Transverse colon (tissue), 4 donors: ENCODE results near the gene TNS3. TPM values are rescaled to one million over a fixed set of nuclear protein-coding genes. Genes with fewer than 3 reads are reported as not detected.
A peak's percentile ranks its signal among the peaks of the same experiment; 100 is the strongest.

Experiments used
- DNase-seq: peaks from one replicate; pipeline ENCODE4 v3.0.0-alpha.2; 2019
- H3K27ac ChIP-seq, 4 donors: fragments of 200-600 bp; sonication (generic); 2 replicates each; pipeline ENCODE4 v1.5.1; 2016 to 2018; ENCODE audit warnings: inconsistent platforms in 4 of 4
- H3K27me3 ChIP-seq: fragments of 200-600 bp; sonication (generic); 2 replicates; pipeline ENCODE4 v1.5.1; 2017; ENCODE audit warnings: inconsistent platforms
- H3K36me3 ChIP-seq, 4 donors: fragments of 200-600 bp; sonication (generic); 2 replicates each; pipeline ENCODE4 v1.5.1; 2017 to 2019; ENCODE audit warnings: inconsistent platforms in 4 of 4
- H3K4me1 ChIP-seq, 4 donors: fragments of 200-600 bp; sonication (generic); 2 replicates each; pipeline ENCODE4 v1.5.1; 2017 to 2020; ENCODE audit warnings: inconsistent platforms in 4 of 4
- H3K4me3 ChIP-seq, 4 donors: fragments of 200-600 bp; sonication (generic); 1 replicate in 1 of 4; 2 replicates in 3 of 4; pipeline versions ENCODE4 v1.5.1 to v1.6.1; 2017 to 2019; ENCODE audit warnings: inconsistent platforms in 4 of 4
- H3K9me3 ChIP-seq, 2 donors: fragments of 200-600 bp; sonication (generic); 2 replicates each; pipeline ENCODE4 v1.5.1; 2017 to 2019; ENCODE audit warnings: inconsistent platforms in 2 of 2
- CTCF ChIP-seq, 5 experiments: fragments of 200-600 bp in 3 of 5; fragments of 450-650 bp in 2 of 5; sonication (generic) in 3 of 5; IDR thresholded peaks; 1 replicate in 2 of 5; 2 replicates in 3 of 5; pipeline ENCODE4 v1.5.1; 2016 to 2017; ENCODE audit warnings: antibody characterized with exemption in 5 of 5, inconsistent platforms in 3 of 5, mild to moderate bottlenecking in 2 of 5, moderate library complexity in 1 of 5
- EP300 ChIP-seq: sonication (generic); formaldehyde crosslinking; IDR thresholded peaks from one replicate; pipeline ENCODE4 v1.6.1; 2017; ENCODE audit warnings: antibody characterized with exemption, low read depth
- POLR2A ChIP-seq: fragments of 450-650 bp; IDR thresholded peaks from one replicate; pipeline ENCODE4 v1.6.1; 2016; ENCODE audit warnings: antibody characterized with exemption, mild to moderate bottlenecking, moderate library complexity
- POLR2AphosphoS5 ChIP-seq, 3 donors: sonication (generic); formaldehyde crosslinking; IDR thresholded peaks; one replicate each; pipeline ENCODE4 v1.6.1; 2016; ENCODE audit warnings: antibody characterized with exemption in 3 of 3
- WGBS, 2 donors: methylation state at CpG; one replicate each; pipeline ENCODE4 v1.1.5; 2018; ENCODE audit warnings: low coverage in 1 of 2; 5-methylcytosine and 5-hydroxymethylcytosine counted together
- in situ Hi-C, 4 donors: fragments of 200-750 bp; cut with MboI; loops; one replicate each; pipeline versions ENCODE4 v1.15.0 to v1.15.1; 2017; ENCODE audit warnings: low sequenced_read_pairs in 3 of 4, low pct_ligation_motif_present in 1 of 4, low pct_unique_long_range_greater_than_20kb in 1 of 4
- intact Hi-C: fragments of 100-400 bp; cut with DNase I; formaldehyde crosslinking; loops from one replicate; pipeline ENCODE4 v1.15.1; 2023; ENCODE audit warnings: low total_unique reads
- total RNA-seq, 4 donors: library from RNA; depleted of rRNA; stranded (reverse); fragments of >200 nt; gene quantifications; one replicate each; pipeline ENCODE4 v1.1.0, GENCODE V29; 2016

The TNS3 gene
- total RNA-seq, 4 donors from 2014 or later: 58.5 to 104 (median 72.7) TPM

GRCh38 chr7:47295606-47296005 is 286.3 kb downstream of the TNS3 start:
- TF ChIP-seq POLR2A (no peak), POLR2AphosphoS5 (IDR thresholded peaks at IDR 0.05) (no peak), EP300 (no peak), CTCF (IDR thresholded peaks at IDR 0.05) (no peak)
- peak overlapping the region in 2 of 4 donors; percentile 58 to 75 for H3K27ac ChIP-seq
- intact Hi-C loops (no loop called here), in situ Hi-C loops (loop anchor here in 1 of 4 donors (25.0 kb wide), 1 partner anchor 517 kb away; no protein-coding TSS in a partner anchor)
- 86 to 100% methylated on average over 5 to 7 of the region's 7 CpGs for WGBS, 2 donors
- peaks cover 0 to 5% (median 0%) of the 10 kb centered on the region in 4 donors for H3K36me3 ChIP-seq
- no peak for DNase-seq
- H3K27me3 ChIP-seq: no peaks in the 10 kb centered on the region
- no peak overlapping the region for H3K4me3 ChIP-seq
- H3K9me3 ChIP-seq: no peaks in the 10 kb centered on the region
- peaks cover 6 to 31% (median 14%) of the 10 kb centered on the region in 4 donors for H3K4me1 ChIP-seq

GRCh38 chr7:47294556-47295222 is 287.2 kb downstream of the TNS3 start:
- WGBS, 2 donors: 44 to 76% methylated on average over 2 to 4 of the region's 4 CpGs
- intact Hi-C loops: no loop called here

GRCh38 chr7:47293884-47294555 is 287.9 kb downstream of the TNS3 start:
- Histone ChIP-seq H3K27ac (peak overlapping the region; percentile 58 to 75 (median 70)), H3K4me3 (no peak overlapping the region), H3K27me3 (no peaks in the 10 kb centered on the region), H3K9me3 (no peaks in the 10 kb centered on the region), H3K4me1 (peaks cover 6 to 31% (median 14%) of the 10 kb centered on the region in 4 donors), H3K36me3 (peaks cover 0 to 5% (median 0%) of the 10 kb centered on the region in 4 donors)
- WGBS, 2 donors: 59 to 79% methylated on average over 3 to 6 of the region's 6 CpGs
- TF ChIP-seq POLR2A (no peak), POLR2AphosphoS5 (IDR thresholded peaks at IDR 0.05) (no peak), CTCF (IDR thresholded peaks at IDR 0.05) (no peak), EP300 (no peak)
- intact Hi-C loops: no loop called here
- DNase-seq: peak; percentile 27
- in situ Hi-C loops: loop anchor here in 1 of 4 donors (25.0 kb wide), 1 partner anchor 518 kb away; no protein-coding TSS in a partner anchor

More at GRCh38 chr7:47294556-47295222, 287.2 kb downstream of the TNS3 start:
- no peaks in the 10 kb centered on the region for H3K9me3 ChIP-seq
- no peak overlapping the region for H3K4me3 ChIP-seq
- peaks cover 0 to 5% (median 0%) of the 10 kb centered on the region in 4 donors for H3K36me3 ChIP-seq
- DNase-seq: no peak
- in situ Hi-C loops: loop anchor here in 1 of 4 donors (25.0 kb wide), 1 partner anchor 518 kb away; no protein-coding TSS in a partner anchor
- peaks cover 6 to 31% (median 14%) of the 10 kb centered on the region in 4 donors for H3K4me1 ChIP-seq
- TF ChIP-seq CTCF (IDR thresholded peaks at IDR 0.05) (no peak), EP300 (no peak), POLR2A (no peak), POLR2AphosphoS5 (IDR thresholded peaks at IDR 0.05) (no peak)
- peak overlapping the region; percentile 58 to 75 (median 70) for H3K27ac ChIP-seq
- no peaks in the 10 kb centered on the region for H3K27me3 ChIP-seq

- Histone ChIP-seq H3K9me3 (no peaks in the 10 kb centered on the region), H3K4me3 (no peak overlapping the region), H3K36me3 (peaks cover 0 to 5% (median 0%) of the 10 kb centered on the region in 4 donors), H3K27ac (peak overlapping the region; percentile 58 to 75 (median 70)), H3K4me1 (peaks cover 6 to 31% (median 14%) of the 10 kb centered on the region in 4 donors), H3K27me3 (no peaks in the 10 kb centered on the region)
- intact Hi-C loops: no loop called here
- 57 to 60% methylated on average over 1 to 4 of the region's 4 CpGs for WGBS, 2 donors
- TF ChIP-seq CTCF (IDR thresholded peaks at IDR 0.05) (no peak), POLR2AphosphoS5 (IDR thresholded peaks at IDR 0.05) (no peak), POLR2A (no peak)
- in situ Hi-C loops: loop anchor here in 1 of 4 donors (25.0 kb wide), 1 partner anchor 519 kb away; no protein-coding TSS in a partner anchor
- no peak for DNase-seq
These were observed 289.0 kb downstream of the TNS3 start for GRCh38 chr7:47292832-47293309.
